Karpas-422 (cell line): ENCODE results near the gene GABPB1. TPM values are rescaled to one million over a fixed set of nuclear protein-coding genes. Genes with fewer than 3 reads are reported as not detected.

Experiments
- DNase-seq: peaks from one replicate; pipeline ENCODE4 v3.0.0-alpha.2; 2015
- H2AFZ ChIP-seq: fragments of 200-600 bp; sonication (generic); 2 replicates; pipeline ENCODE4 v1.6.1; 2014; ENCODE audit warnings: antibody characterized with exemption, low read length, mixed read lengths
- H3K27ac ChIP-seq: fragments of 200-600 bp; sonication (generic); 2 replicates; pipeline ENCODE4 v1.5.1; 2014; ENCODE audit warnings: mild to moderate bottlenecking, low read length, moderate library complexity
- H3K27me3 ChIP-seq: fragments of 200-600 bp; sonication (generic); 2 replicates; pipeline ENCODE4 v1.6.1; 2014; ENCODE audit warnings: low read length, mixed read lengths
- H3K36me3 ChIP-seq: fragments of 200-600 bp; sonication (generic); 2 replicates; pipeline ENCODE4 v1.6.1; 2014; ENCODE audit warnings: low read length, mixed read lengths; ENCODE audit not compliant: insufficient read depth
- H3K4me1 ChIP-seq: fragments of 200-600 bp; sonication (generic); 2 replicates; pipeline ENCODE4 v1.6.1; 2014; ENCODE audit warnings: mild to moderate bottlenecking, low read length, mixed read lengths
- H3K4me2 ChIP-seq: fragments of 200-600 bp; sonication (generic); 2 replicates; pipeline ENCODE4 v1.6.1; 2014; ENCODE audit warnings: low read length, low read depth, mild to moderate bottlenecking; ENCODE audit not compliant: poor library complexity, severe bottlenecking
- H3K4me3 ChIP-seq: fragments of 200-600 bp; sonication (generic); 2 replicates; pipeline ENCODE4 v1.5.1; 2014; ENCODE audit warnings: mild to moderate bottlenecking, antibody characterized with exemption, low read length, mixed read lengths
- H3K79me2 ChIP-seq: fragments of 200-600 bp; sonication (generic); 2 replicates; pipeline ENCODE4 v1.6.1; 2014; ENCODE audit warnings: mild to moderate bottlenecking, low read length, mixed read lengths
- H3K9ac ChIP-seq: fragments of 200-600 bp; sonication (generic); 2 replicates; pipeline ENCODE4 v1.6.0; 2014; ENCODE audit warnings: low read length
- H3K9me2 ChIP-seq: fragments of 200-600 bp; sonication (generic), shearing (Covaris generic); replicated peaks from 2 replicates; pipeline ENCODE4 v1.6.0; 2014; ENCODE audit warnings: mild to moderate bottlenecking, low read length, moderate library complexity; ENCODE audit not compliant: insufficient read depth
- H3K9me3 ChIP-seq: fragments of 300-700, 200-600 bp; sonication (generic); 2 replicates; pipeline ENCODE4 v1.6.1; 2014; ENCODE audit warnings: low read length, mixed read lengths
- H4K20me1 ChIP-seq: fragments of 200-600 bp; sonication (generic); 2 replicates; pipeline ENCODE4 v1.6.1; 2014; ENCODE audit warnings: mild to moderate bottlenecking, antibody characterized with exemption, low read length, low read depth; ENCODE audit not compliant: insufficient read depth
- total RNA-seq: library from RNA; depleted of rRNA; stranded (reverse); fragments of >200 nt; shearing (Covaris generic); gene quantifications from 2 replicates; pipeline ENCODE4 v1.2.3, GENCODE V29; 2014; ENCODE audit warnings: low replicate concordance

The GABPB1 gene
- total RNA-seq, 1 experiment from 2014 or later = 30.4 TPM

- H3K79me2 ChIP-seq = no peaks in the 10 kb centered on the region
- H3K36me3 ChIP-seq = peaks cover 8% of the 10 kb centered on the region; the same call in 1 of the 2 replicates
- no peaks in the 10 kb centered on the region for H3K9me3 ChIP-seq
- H4K20me1 ChIP-seq = no peaks in the 10 kb centered on the region
- H3K4me1 ChIP-seq = no peaks in the 10 kb centered on the region
- no peak overlapping the region for H3K9ac ChIP-seq
- no peak overlapping the region for H3K4me2 ChIP-seq
- DNase-seq = no peak
- H3K27ac ChIP-seq = no peak overlapping the region
- H3K27me3 ChIP-seq = no peaks in the 10 kb centered on the region
- H3K9me2 ChIP-seq = no peaks in the 10 kb centered on the region
- H3K4me3 ChIP-seq = no peak overlapping the region
- no peak overlapping the region for H2AFZ ChIP-seq
Observed at GRCh38 chr15:50287324-50288116, 67.5 kb downstream of the GABPB1 start.

DNA sequence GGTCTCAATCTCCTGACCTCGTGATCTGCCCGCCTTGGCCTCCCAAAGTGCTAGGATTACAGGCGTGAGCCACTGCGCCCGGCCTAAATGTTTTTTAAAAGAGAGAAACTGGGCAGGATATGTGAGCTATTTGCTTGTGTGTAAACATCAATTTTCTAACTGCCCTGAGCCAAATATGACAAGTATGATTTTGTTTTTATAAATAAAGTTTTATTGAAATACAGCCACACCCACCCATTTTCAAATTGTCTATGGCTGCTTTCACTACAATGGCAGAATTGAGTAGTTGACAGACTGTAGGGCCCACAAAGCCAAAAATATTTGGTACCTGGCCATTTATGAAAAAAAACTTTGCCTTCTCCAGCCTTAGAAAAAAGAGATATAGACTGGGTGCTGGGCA lies 73.6 kb downstream of the GABPB1 start:
- no peaks in the 10 kb centered on the region for H4K20me1 ChIP-seq
- H3K27ac ChIP-seq = no peak overlapping the region
- H3K9me3 ChIP-seq = no peaks in the 10 kb centered on the region
- no peak for DNase-seq
- H3K4me3 ChIP-seq = no peak overlapping the region
- H3K27me3 ChIP-seq = no peaks in the 10 kb centered on the region
- no peaks in the 10 kb centered on the region for H3K79me2 ChIP-seq
- H3K36me3 ChIP-seq = peaks cover 14% of the 10 kb centered on the region; the same call in 1 of the 2 replicates
- H3K9me2 ChIP-seq = no peaks in the 10 kb centered on the region
- H3K4me2 ChIP-seq = no peak overlapping the region
- H3K9ac ChIP-seq = no peak overlapping the region
- H3K4me1 ChIP-seq = no peaks in the 10 kb centered on the region
- H2AFZ ChIP-seq = no peak overlapping the region

GRCh38 chr15:50280271-50280670 lies 74.7 kb downstream of the GABPB1 start:
- Histone ChIP-seq H4K20me1 (no peaks in the 10 kb centered on the region), H3K27ac (no peak overlapping the region), H3K9me3 (no peaks in the 10 kb centered on the region), H3K9me2 (no peaks in the 10 kb centered on the region), H3K4me1 (no peaks in the 10 kb centered on the region), H3K9ac (no peak overlapping the region), H3K36me3 (peaks cover 14% of the 10 kb centered on the region; the same call in 1 of the 2 replicates), H2AFZ (no peak overlapping the region), H3K4me2 (no peak overlapping the region), H3K27me3 (no peaks in the 10 kb centered on the region), H3K79me2 (no peaks in the 10 kb centered on the region), H3K4me3 (no peak overlapping the region)
- DNase-seq = no peak

- H3K79me2 ChIP-seq = no peaks in the 10 kb centered on the region
- no peak overlapping the region for H3K4me2 ChIP-seq
- DNase-seq = no peak
- H4K20me1 ChIP-seq = no peaks in the 10 kb centered on the region
- H3K4me1 ChIP-seq = no peaks in the 10 kb centered on the region
- no peak overlapping the region for H3K4me3 ChIP-seq
- no peak overlapping the region for H3K27ac ChIP-seq
- H3K9me3 ChIP-seq = no peaks in the 10 kb centered on the region
- H3K9me2 ChIP-seq = no peaks in the 10 kb centered on the region
- no peak overlapping the region for H3K9ac ChIP-seq
- H3K27me3 ChIP-seq = no peaks in the 10 kb centered on the region
- peaks cover 9% of the 10 kb centered on the region; the same call in 1 of the 2 replicates for H3K36me3 ChIP-seq
- H2AFZ ChIP-seq = no peak overlapping the region
Observed at GRCh38 chr15:50278496-50278895, 76.5 kb downstream of the GABPB1 start.

- no peak overlapping the region for H3K4me3 ChIP-seq
- no peaks in the 10 kb centered on the region for H4K20me1 ChIP-seq
- H3K9ac ChIP-seq = no peak overlapping the region
- H3K79me2 ChIP-seq = no peaks in the 10 kb centered on the region
- H2AFZ ChIP-seq = no peak overlapping the region
- H3K9me2 ChIP-seq = no peaks in the 10 kb centered on the region
- H3K4me2 ChIP-seq = no peak overlapping the region
- no peaks in the 10 kb centered on the region for H3K4me1 ChIP-seq
- no peak for DNase-seq
- H3K9me3 ChIP-seq = no peaks in the 10 kb centered on the region
- H3K27ac ChIP-seq = no peak overlapping the region
- peaks cover 9% of the 10 kb centered on the region; the same call in 1 of the 2 replicates for H3K36me3 ChIP-seq
- H3K27me3 ChIP-seq = no peaks in the 10 kb centered on the region
Observed at GRCh38 chr15:50277370-50277769, 77.6 kb downstream of the GABPB1 start.

GRCh38 chr15:50275908-50276307 lies 79.1 kb downstream of the GABPB1 start:
- H3K79me2 ChIP-seq = no peaks in the 10 kb centered on the region
- H3K9me3 ChIP-seq = no peaks in the 10 kb centered on the region
- no peak overlapping the region for H2AFZ ChIP-seq
- no peak overlapping the region for H3K27ac ChIP-seq
- H3K9ac ChIP-seq = no peak overlapping the region
- H3K36me3 ChIP-seq = peaks cover 9% of the 10 kb centered on the region; the same call in 1 of the 2 replicates
- no peaks in the 10 kb centered on the region for H3K27me3 ChIP-seq
- no peaks in the 10 kb centered on the region for H3K9me2 ChIP-seq
- H3K4me1 ChIP-seq = no peaks in the 10 kb centered on the region
- H4K20me1 ChIP-seq = no peaks in the 10 kb centered on the region
- H3K4me3 ChIP-seq = no peak overlapping the region
- no peak for DNase-seq
- no peak overlapping the region for H3K4me2 ChIP-seq

DNA sequence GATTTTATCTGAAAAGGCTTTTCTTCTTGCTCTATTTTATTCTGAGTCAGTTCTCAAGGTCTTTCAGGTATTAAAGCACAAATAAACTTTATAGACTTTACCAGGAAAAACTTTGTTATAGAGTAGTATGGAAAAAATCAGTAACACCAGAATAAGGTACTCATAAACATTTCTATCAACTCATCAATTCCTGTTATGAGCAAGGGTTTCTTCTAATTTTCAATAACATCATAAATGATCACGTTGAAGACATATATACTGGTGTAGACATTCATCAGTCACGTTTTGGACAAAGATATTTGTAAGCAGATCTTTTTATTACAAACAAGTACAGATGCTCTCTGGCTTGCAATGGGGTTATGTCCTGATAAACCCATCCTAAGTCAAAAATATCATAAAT lies 79.9 kb downstream of the GABPB1 start:
- Histone ChIP-seq H3K79me2 (no peaks in the 10 kb centered on the region), H2AFZ (no peak overlapping the region), H3K4me1 (no peaks in the 10 kb centered on the region), H3K4me3 (no peak overlapping the region), H4K20me1 (no peaks in the 10 kb centered on the region), H3K9me2 (no peaks in the 10 kb centered on the region), H3K4me2 (no peak overlapping the region), H3K27me3 (no peaks in the 10 kb centered on the region; the same call in 1 of the 2 replicates), H3K9me3 (no peaks in the 10 kb centered on the region), H3K27ac (no peak overlapping the region), H3K9ac (no peak overlapping the region), H3K36me3 (peaks cover 9% of the 10 kb centered on the region; the same call in 1 of the 2 replicates)
- no peak for DNase-seq

DNA sequence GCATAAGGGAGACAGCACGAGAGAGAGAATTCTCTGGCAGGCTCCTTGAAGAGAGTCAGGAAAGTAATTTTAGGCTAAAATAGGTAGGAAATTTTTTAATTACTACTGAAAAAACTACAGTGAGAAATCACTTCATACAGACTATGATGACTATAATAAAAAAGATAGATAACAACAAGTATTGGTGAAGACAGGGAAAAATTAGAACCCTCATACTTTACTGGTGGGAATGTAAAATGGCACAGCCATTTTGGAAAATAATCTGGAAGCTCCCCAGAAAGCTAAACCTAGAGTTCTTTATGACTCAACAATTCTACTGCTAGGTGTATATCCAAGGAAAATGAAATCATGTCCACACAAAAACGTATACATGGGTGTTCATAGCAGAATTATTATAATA lies 87.4 kb downstream of the GABPB1 start:
- H3K9me2 ChIP-seq = no peaks in the 10 kb centered on the region
- no peak overlapping the region for H3K9ac ChIP-seq
- no peak overlapping the region for H3K27ac ChIP-seq
- no peak overlapping the region for H3K4me2 ChIP-seq
- no peaks in the 10 kb centered on the region for H3K36me3 ChIP-seq
- no peaks in the 10 kb centered on the region for H3K4me1 ChIP-seq
- no peaks in the 10 kb centered on the region for H3K9me3 ChIP-seq
- no peak overlapping the region for H3K4me3 ChIP-seq
- H3K79me2 ChIP-seq = no peaks in the 10 kb centered on the region
- H3K27me3 ChIP-seq = no peaks in the 10 kb centered on the region; the same call in 1 of the 2 replicates
- DNase-seq = no peak
- no peaks in the 10 kb centered on the region for H4K20me1 ChIP-seq
- no peak overlapping the region for H2AFZ ChIP-seq
